Hepatocyte (in vitro differentiated cells): ENCODE data around the gene NRG2. TPM values are rescaled to one million over a fixed set of nuclear protein-coding genes. Genes with fewer than 3 reads are reported as not detected.

ENCODE experiments used
- DNase-seq: peaks from one replicate; pipeline ENCODE4 v3.0.0-alpha.2; 2016; ENCODE audit warnings: low spot score
- H2AFZ ChIP-seq: fragments of 200-600 bp; sonication (generic); 2 replicates; pipeline ENCODE4 v1.6.0; 2016; ENCODE audit warnings: antibody characterized with exemption, mild to moderate bottlenecking
- H3K27ac ChIP-seq: fragments of 200-600 bp; sonication (generic); 2 replicates; pipeline ENCODE4 v1.5.1; 2016; ENCODE audit warnings: mild to moderate bottlenecking
- H3K27me3 ChIP-seq: fragments of 200-600 bp; sonication (generic); 2 replicates; pipeline ENCODE4 v1.6.1; 2016
- H3K36me3 ChIP-seq: fragments of 200-600 bp; sonication (generic); replicated peaks from 2 replicates; pipeline ENCODE4 v1.5.1; 2016; ENCODE audit warnings: low read depth; ENCODE audit not compliant: insufficient read depth
- H3K4me1 ChIP-seq: fragments of 200-600 bp; sonication (generic); 2 replicates; pipeline ENCODE4 v1.5.1; 2016; ENCODE audit warnings: mild to moderate bottlenecking, moderate library complexity; ENCODE audit not compliant: insufficient read depth
- H3K4me2 ChIP-seq: fragments of 200-600 bp; sonication (generic); 2 replicates; pipeline ENCODE4 v1.6.0; 2016
- H3K4me3 ChIP-seq: fragments of 200-600 bp; sonication (generic); 2 replicates; pipeline ENCODE4 v1.5.1; 2016; ENCODE audit warnings: mild to moderate bottlenecking
- H3K79me2 ChIP-seq: fragments of 200-600 bp; sonication (generic); 2 replicates; pipeline ENCODE4 v1.6.0; 2017; ENCODE audit warnings: mild to moderate bottlenecking
- H3K9me2 ChIP-seq: fragments of 200-600 bp; sonication (generic); replicated peaks from 2 replicates; pipeline ENCODE4 v1.6.0; 2017; ENCODE audit warnings: mild to moderate bottlenecking; ENCODE audit not compliant: insufficient read depth
- H3K9me3 ChIP-seq: fragments of 200-600 bp; sonication (generic); 2 replicates; pipeline ENCODE4 v1.5.1; 2016; ENCODE audit warnings: low read depth, mild to moderate bottlenecking
- H4K20me1 ChIP-seq: fragments of 200-600 bp; sonication (generic); 2 replicates; pipeline ENCODE4 v1.6.0; 2016; ENCODE audit warnings: mild to moderate bottlenecking; ENCODE audit not compliant: insufficient read depth, poor library complexity, severe bottlenecking
- EZH2 ChIP-seq: fragments of 200-600 bp; sonication (generic); IDR thresholded peaks from 2 replicates; pipeline ENCODE4 v1.6.1; 2016; ENCODE audit warnings: antibody characterized with exemption, mild to moderate bottlenecking, borderline replicate concordance
- EZH2phosphoT487 ChIP-seq: fragments of 200-600 bp; sonication (generic); IDR thresholded peaks from one replicate; pipeline ENCODE4 v1.6.1; 2018; ENCODE audit warnings: antibody characterized with exemption, mild to moderate bottlenecking, low read depth, moderate library complexity; ENCODE audit not compliant: unreplicated experiment, severe bottlenecking
- WGBS: methylation state at CpG from one replicate; pipeline ENCODE4 v1.1.6; 2016; ENCODE audit warnings: low lambda C conversion rate; ENCODE audit errors: missing lambda C conversion rate; 5-methylcytosine and 5-hydroxymethylcytosine counted together
- polyA plus RNA-seq: library from polyadenylated mRNA; unstranded; fragments of >200 nt; fragmentation: Nextera tagmentation; extraction: Ambion mirVana; gene quantifications from 2 replicates; pipeline ENCODE4 v1.2.1, GENCODE V29; 2016
- total RNA-seq: library from RNA; depleted of rRNA; stranded (reverse); fragments of >200 nt; gene quantifications from 2 replicates; pipeline ENCODE4 v1.2.3, GENCODE V29; 2014
- TF ChIP-seq, protein P1 (sequence below): fragments of 200-600 bp; sonication (generic); IDR thresholded peaks from 2 replicates; pipeline ENCODE4 v1.5.1; 2016; ENCODE audit warnings: antibody characterized with exemption, mild to moderate bottlenecking; ENCODE audit not compliant: poor library complexity

NRG2 gene
- total and polyA plus RNA-seq, 2 experiments from 2014 or later = 1.4 to 1.5 TPM

GRCh38 chr5:139951296-139951924 is 91.7 kb downstream of the NRG2 start:
- Histone ChIP-seq H3K36me3 (no peaks in the 10 kb centered on the region), H4K20me1 (no peaks in the 10 kb centered on the region), H3K79me2 (no peaks in the 10 kb centered on the region), H3K27ac (no peak overlapping the region), H3K4me3 (no peak overlapping the region), H3K27me3 (peaks cover 13% of the 10 kb centered on the region), H3K4me1 (no peaks in the 10 kb centered on the region), H3K4me2 (no peak overlapping the region), H2AFZ (no peak overlapping the region), H3K9me3 (no peaks in the 10 kb centered on the region), H3K9me2 (no peaks in the 10 kb centered on the region)
- WGBS = 95% methylated on average over 6 of the region's 6 CpGs
- no peak for TF ChIP-seq EZH2phosphoT487
- TF ChIP-seq EZH2 = no peak
- TF ChIP-seq, protein P1, sequence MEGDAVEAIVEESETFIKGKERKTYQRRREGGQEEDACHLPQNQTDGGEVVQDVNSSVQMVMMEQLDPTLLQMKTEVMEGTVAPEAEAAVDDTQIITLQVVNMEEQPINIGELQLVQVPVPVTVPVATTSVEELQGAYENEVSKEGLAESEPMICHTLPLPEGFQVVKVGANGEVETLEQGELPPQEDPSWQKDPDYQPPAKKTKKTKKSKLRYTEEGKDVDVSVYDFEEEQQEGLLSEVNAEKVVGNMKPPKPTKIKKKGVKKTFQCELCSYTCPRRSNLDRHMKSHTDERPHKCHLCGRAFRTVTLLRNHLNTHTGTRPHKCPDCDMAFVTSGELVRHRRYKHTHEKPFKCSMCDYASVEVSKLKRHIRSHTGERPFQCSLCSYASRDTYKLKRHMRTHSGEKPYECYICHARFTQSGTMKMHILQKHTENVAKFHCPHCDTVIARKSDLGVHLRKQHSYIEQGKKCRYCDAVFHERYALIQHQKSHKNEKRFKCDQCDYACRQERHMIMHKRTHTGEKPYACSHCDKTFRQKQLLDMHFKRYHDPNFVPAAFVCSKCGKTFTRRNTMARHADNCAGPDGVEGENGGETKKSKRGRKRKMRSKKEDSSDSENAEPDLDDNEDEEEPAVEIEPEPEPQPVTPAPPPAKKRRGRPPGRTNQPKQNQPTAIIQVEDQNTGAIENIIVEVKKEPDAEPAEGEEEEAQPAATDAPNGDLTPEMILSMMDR = no peak
- DNase-seq = no peak

DNA sequence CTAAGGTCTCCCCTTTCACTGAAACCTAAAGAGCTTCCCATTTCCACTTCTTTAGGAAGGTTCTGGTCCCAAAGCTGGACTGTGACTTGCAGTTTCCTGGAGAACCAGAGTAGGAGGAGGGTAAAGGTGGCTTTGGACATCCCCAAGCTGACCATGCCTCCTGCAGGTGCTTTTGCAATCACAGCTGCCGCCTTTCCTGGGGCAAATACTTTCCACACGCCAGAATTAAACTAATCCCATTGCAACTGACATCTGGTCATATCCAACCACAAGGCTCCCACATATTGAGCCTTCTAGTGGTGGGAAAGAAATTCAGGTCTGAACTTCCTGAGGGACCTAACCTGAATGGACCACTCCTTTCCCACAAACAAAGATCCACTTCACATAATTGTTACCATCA is 92.7 kb downstream of the NRG2 start:
- TF ChIP-seq, protein P1 = no peak
- TF ChIP-seq EZH2phosphoT487 = no peak
- TF ChIP-seq EZH2 = no peak
- Histone ChIP-seq H3K79me2 (no peaks in the 10 kb centered on the region), H3K9me2 (no peaks in the 10 kb centered on the region), H3K36me3 (no peaks in the 10 kb centered on the region), H3K4me1 (no peaks in the 10 kb centered on the region), H2AFZ (no peak overlapping the region), H3K4me2 (no peak overlapping the region), H3K4me3 (no peak overlapping the region), H3K27ac (no peak overlapping the region), H3K9me3 (no peaks in the 10 kb centered on the region), H3K27me3 (peaks cover 13% of the 10 kb centered on the region), H4K20me1 (no peaks in the 10 kb centered on the region)
- 93% methylated on average over 2 of the region's 2 CpGs for WGBS
- no peak for DNase-seq

DNA sequence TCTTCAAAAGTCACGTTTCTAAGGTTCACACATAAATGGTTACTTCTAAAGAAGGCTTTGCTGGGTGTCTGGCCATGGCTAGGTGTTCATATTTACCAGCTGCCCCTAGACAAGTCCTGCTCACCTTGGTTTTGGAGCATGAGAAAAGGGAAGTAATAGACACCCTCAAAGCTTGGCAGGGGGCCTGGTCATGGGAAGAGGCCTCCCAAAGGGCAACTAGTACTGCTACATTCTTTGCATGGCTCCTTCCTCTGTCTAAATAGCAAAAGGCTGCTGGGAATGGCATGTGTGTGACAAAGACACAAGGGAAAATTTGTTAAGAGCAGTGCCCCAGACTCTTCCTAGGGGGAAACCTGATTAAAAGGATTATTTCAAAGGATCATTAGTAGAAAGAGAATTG is 93.4 kb downstream of the NRG2 start:
- Histone ChIP-seq H3K4me2 (no peak overlapping the region), H3K9me2 (no peaks in the 10 kb centered on the region)

More for the DNA sequence above, 93.4 kb downstream of the NRG2 start:
- no peak overlapping the region for H3K27ac ChIP-seq
- no peaks in the 10 kb centered on the region for H3K4me1 ChIP-seq
- H3K27me3 ChIP-seq = peaks cover 17% of the 10 kb centered on the region
- no peaks in the 10 kb centered on the region for H3K36me3 ChIP-seq
- 91% methylated on average over 1 of the region's 1 CpG for WGBS
- no peak overlapping the region for H3K4me3 ChIP-seq
- no peak for DNase-seq
- no peaks in the 10 kb centered on the region for H3K79me2 ChIP-seq
- TF ChIP-seq EZH2phosphoT487 (no peak), EZH2 (no peak)
- TF ChIP-seq, protein P1 = no peak
- H3K9me3 ChIP-seq = no peaks in the 10 kb centered on the region
- H4K20me1 ChIP-seq = no peaks in the 10 kb centered on the region
- H2AFZ ChIP-seq = no peak overlapping the region
